MM.1S (cell line): ENCODE measurements around the gene ALDH16A1.
"Not testable (repeated sequence)": the region's sequence is repeated elsewhere in the genome, so short reads cannot be mapped to it uniquely, and the experiment has no call there.

Source experiments
- DNase-seq: peaks from one replicate; pipeline ENCODE4 v3.0.0-alpha.2; 2015
- H2AFZ ChIP-seq: fragments of 300-600 bp; sonication (generic); 2 replicates; pipeline ENCODE4 v1.6.0; 2016; ENCODE audit warnings: antibody characterized with exemption, low read length
- H3F3A ChIP-seq: fragments of 300-600 bp; sonication (generic); 2 replicates; pipeline ENCODE4 v1.6.1; 2016; ENCODE audit warnings: mild to moderate bottlenecking, antibody characterized with exemption, low read length, moderate library complexity, mixed read lengths; ENCODE audit not compliant: insufficient read depth
- H3K27ac ChIP-seq: fragments of 300-600 bp; sonication (generic); 2 replicates; pipeline ENCODE4 v1.5.1; 2016; ENCODE audit warnings: mild to moderate bottlenecking, low read length
- H3K27me3 ChIP-seq: fragments of 300-600 bp; sonication (generic); replicated peaks from 2 replicates; pipeline ENCODE4 v1.6.0; 2016; ENCODE audit warnings: low read length; ENCODE audit not compliant: insufficient read depth
- H3K36me3 ChIP-seq: fragments of 300-600 bp; sonication (generic); replicated peaks from 2 replicates; pipeline ENCODE4 v1.6.1; 2016; ENCODE audit warnings: mild to moderate bottlenecking, low read length, mixed read lengths; ENCODE audit not compliant: insufficient read depth
- H3K4me1 ChIP-seq: fragments of 300-600 bp; sonication (generic); 2 replicates; pipeline ENCODE4 v1.6.1; 2016; ENCODE audit warnings: low read length, mixed read lengths
- H3K4me2 ChIP-seq: fragments of 300-600 bp; sonication (generic); 2 replicates; pipeline ENCODE4 v1.6.0; 2016; ENCODE audit warnings: low read depth, low read length
- H3K4me3 ChIP-seq: fragments of 300-600 bp; sonication (generic); 2 replicates; pipeline ENCODE4 v1.5.1; 2016; ENCODE audit warnings: low read length, mixed read lengths
- H3K79me2 ChIP-seq: fragments of 300-600 bp; sonication (generic); 2 replicates; pipeline ENCODE4 v1.6.1; 2016; ENCODE audit warnings: mixed run types, low read length, mixed read lengths
- H3K9ac ChIP-seq: fragments of 300-600 bp; sonication (generic); 2 replicates; pipeline ENCODE4 v1.6.1; 2016; ENCODE audit warnings: low read length, mixed read lengths
- H3K9me2 ChIP-seq: fragments of 300-600 bp; sonication (generic); replicated peaks from 2 replicates; pipeline ENCODE4 v1.6.1; 2016; ENCODE audit warnings: mild to moderate bottlenecking, low read length, mixed read lengths; ENCODE audit not compliant: insufficient read depth
- H3K9me3 ChIP-seq: fragments of 300-600 bp; sonication (generic); replicated peaks from 2 replicates; pipeline ENCODE4 v1.6.1; 2016; ENCODE audit warnings: mild to moderate bottlenecking, low read length, mixed read lengths; ENCODE audit not compliant: insufficient read depth
- H4K20me1 ChIP-seq: fragments of 300-600 bp; sonication (generic); 2 replicates; pipeline ENCODE4 v1.6.1; 2016; ENCODE audit warnings: mild to moderate bottlenecking, low read length, moderate library complexity, mixed read lengths; ENCODE audit not compliant: insufficient read depth
- EZH2 ChIP-seq: fragments of 300-600 bp; sonication (generic); optimal IDR thresholded peaks from 2 replicates; pipeline ENCODE3; 2017; ENCODE audit warnings: low read depth, mild to moderate bottlenecking, antibody characterized with exemption, low read length, mixed read lengths
- EZH2phosphoT487 ChIP-seq: fragments of 300-600 bp; sonication (generic); IDR thresholded peaks from 2 replicates; pipeline ENCODE4 v1.6.1; 2018; ENCODE audit warnings: antibody characterized with exemption, low read length
- TF ChIP-seq, protein P1 (sequence below): fragments of 300-600 bp; sonication (generic); IDR thresholded peaks from 2 replicates; pipeline ENCODE4 v1.5.1; 2016; ENCODE audit warnings: antibody characterized with exemption, low read length, mixed read lengths

The ALDH16A1 gene

DNA sequence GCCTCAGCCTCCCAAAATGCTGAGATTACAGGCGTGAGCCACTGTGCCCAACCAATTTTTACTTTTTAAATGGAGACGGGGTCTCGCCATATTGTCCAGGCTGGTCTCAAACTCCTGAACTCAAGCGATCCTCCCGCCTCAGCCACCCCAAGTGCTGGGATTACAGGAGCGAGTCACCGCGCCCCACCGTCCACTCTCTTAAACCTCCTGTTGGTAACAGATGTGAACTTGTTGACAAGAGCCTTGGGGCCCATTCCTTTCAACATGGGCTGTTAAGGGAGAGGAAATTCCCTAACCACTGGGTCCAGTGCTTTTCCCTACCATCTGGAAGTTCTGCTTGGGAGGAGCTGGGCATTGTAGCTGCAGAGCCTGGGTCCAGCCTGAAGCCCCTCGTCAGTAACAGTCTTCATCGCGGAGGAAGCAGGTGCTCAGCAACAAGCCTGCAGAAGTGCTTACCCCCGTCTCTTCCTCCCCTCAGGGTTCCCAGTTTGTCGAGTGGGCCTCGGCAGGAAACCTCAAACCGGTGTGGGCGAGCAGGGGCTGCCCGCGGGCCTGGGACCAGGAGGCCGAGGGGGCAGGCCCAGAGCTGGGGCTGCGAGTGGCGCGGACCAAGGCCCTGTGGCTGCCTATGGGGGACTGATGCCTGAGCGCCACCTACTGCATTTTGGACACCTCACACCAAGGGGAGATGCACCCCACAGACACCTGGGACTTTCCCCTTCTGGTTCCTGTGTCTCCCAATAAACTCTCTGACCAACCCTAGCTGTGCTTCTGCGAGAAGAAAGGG, 17.0 kb downstream of the ALDH16A1 start:
- no peaks in the 10 kb centered on the region for H3K9me2 ChIP-seq
- H3K27me3 ChIP-seq: no peaks in the 10 kb centered on the region
- no peak overlapping the region for H3K9ac ChIP-seq
- DNase-seq: peak; percentile 43
- no peak overlapping the region for H2AFZ ChIP-seq
- no peak overlapping the region for H3K4me3 ChIP-seq
- H3K4me2 ChIP-seq: no peak overlapping the region
- TF ChIP-seq, protein P1, sequence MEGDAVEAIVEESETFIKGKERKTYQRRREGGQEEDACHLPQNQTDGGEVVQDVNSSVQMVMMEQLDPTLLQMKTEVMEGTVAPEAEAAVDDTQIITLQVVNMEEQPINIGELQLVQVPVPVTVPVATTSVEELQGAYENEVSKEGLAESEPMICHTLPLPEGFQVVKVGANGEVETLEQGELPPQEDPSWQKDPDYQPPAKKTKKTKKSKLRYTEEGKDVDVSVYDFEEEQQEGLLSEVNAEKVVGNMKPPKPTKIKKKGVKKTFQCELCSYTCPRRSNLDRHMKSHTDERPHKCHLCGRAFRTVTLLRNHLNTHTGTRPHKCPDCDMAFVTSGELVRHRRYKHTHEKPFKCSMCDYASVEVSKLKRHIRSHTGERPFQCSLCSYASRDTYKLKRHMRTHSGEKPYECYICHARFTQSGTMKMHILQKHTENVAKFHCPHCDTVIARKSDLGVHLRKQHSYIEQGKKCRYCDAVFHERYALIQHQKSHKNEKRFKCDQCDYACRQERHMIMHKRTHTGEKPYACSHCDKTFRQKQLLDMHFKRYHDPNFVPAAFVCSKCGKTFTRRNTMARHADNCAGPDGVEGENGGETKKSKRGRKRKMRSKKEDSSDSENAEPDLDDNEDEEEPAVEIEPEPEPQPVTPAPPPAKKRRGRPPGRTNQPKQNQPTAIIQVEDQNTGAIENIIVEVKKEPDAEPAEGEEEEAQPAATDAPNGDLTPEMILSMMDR: peak; percentile 35
- no peak for TF ChIP-seq EZH2phosphoT487
- no peaks in the 10 kb centered on the region for H4K20me1 ChIP-seq
- no peaks in the 10 kb centered on the region for H3K9me3 ChIP-seq
- H3F3A ChIP-seq: 0 out of 2 replicates have a peak, but pooled peaks cover 5% of the 10 kb centered on the region
- H3K27ac ChIP-seq: peak overlapping the region; percentile 21; the same call in 1 of the 2 replicates
- H3K4me1 ChIP-seq: peaks cover 15% of the 10 kb centered on the region
- peaks cover 4% of the 10 kb centered on the region for H3K79me2 ChIP-seq
- H3K36me3 ChIP-seq: no peaks in the 10 kb centered on the region

DNA sequence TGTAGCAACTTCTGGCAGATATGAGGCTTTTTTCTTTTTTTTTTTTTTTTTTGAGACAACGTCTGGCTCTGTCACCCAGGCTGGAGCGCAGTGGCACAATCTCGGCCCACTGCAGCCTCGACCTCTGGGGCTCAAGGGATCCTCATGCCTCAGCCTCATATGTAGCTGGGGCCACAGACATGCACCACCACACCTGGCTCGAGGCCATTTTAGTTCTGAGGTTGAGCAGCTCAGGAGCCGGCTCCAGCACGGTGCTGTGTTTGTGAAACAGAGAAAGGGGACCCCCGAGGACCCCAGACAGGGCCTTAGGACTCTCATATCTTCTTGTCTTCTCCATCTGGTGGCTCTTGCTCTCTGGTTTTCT, 17.6 kb downstream of the ALDH16A1 start:
- Histone ChIP-seq H2AFZ (no peak overlapping the region), H3K9ac (no peak overlapping the region), H4K20me1 (no peaks in the 10 kb centered on the region), H3K79me2 (peaks cover 4% of the 10 kb centered on the region), H3K27me3 (no peaks in the 10 kb centered on the region), H3K36me3 (no peaks in the 10 kb centered on the region), H3K9me2 (no peaks in the 10 kb centered on the region), H3K4me3 (no peak overlapping the region), H3K4me1 (peaks cover 15% of the 10 kb centered on the region), H3K27ac (no peak overlapping the region), H3K9me3 (no peaks in the 10 kb centered on the region), H3F3A (0 out of 2 replicates have a peak, but pooled peaks cover 5% of the 10 kb centered on the region), H3K4me2 (no peak overlapping the region)
- TF ChIP-seq EZH2 (no peak), EZH2phosphoT487 (no peak)
- TF ChIP-seq, protein P1: no peak
- DNase-seq: no peak

DNA sequence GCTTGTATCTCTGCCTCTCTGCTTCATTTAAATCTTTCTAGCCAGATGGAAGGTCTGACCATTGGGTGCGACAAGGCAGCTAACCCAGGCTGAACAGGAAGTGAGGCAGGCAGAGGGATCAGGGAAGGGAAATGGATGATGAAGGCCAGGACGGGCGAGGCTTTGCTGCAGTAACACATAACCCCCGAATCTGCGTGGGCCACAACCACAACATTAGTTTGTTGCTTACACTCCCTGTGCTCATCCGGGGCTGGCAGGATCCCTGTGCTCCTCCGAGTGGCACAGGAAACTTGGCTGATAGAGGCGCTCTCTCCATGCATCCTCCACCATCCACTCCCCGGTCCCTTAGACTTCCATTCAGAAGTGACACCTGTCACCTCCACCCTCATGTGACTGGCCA, 19.9 kb downstream of the ALDH16A1 start:
- no peak for DNase-seq
- H3K9me2 ChIP-seq: no peaks in the 10 kb centered on the region
- TF ChIP-seq, protein P1: no peak
- no peak for TF ChIP-seq EZH2phosphoT487
- TF ChIP-seq EZH2: no peak

DNA sequence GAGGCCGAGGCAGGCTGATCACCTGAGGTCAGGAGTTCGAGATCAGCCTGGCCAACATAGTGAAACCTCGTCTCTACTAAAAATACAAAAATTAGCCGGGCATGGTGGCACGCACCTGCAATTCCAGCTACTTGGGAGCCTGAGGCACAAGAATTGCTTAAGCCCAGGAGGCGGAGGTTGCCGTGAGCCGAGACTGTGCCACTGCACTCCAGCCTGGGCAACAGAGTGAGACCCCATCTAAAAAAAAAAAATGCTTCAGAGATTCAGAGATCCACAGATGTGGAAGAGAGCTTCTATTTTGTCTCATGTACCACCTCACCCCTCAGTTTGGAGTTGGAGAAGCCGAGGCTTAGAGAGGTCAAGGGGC, 20.5 kb downstream of the ALDH16A1 start:
- H3F3A ChIP-seq, DNase-seq, H4K20me1 ChIP-seq, H3K9me2 ChIP-seq, H3K9me3 ChIP-seq, H3K36me3 ChIP-seq, H3K27me3 ChIP-seq, H3K79me2 ChIP-seq: not testable (repeated sequence)
- H3K9ac ChIP-seq: peak overlapping the region; percentile 85
- peak overlapping the region; percentile 95 for H2AFZ ChIP-seq
- H3K4me2 ChIP-seq: peak overlapping the region; percentile 96
- H3K4me3 ChIP-seq: peak overlapping the region; percentile 82
- H3K27ac ChIP-seq: peak overlapping the region; percentile 51; the same call in 1 of the 2 replicates
- H3K4me1 ChIP-seq: peaks cover 12% of the 10 kb centered on the region

More for the DNA sequence above, 19.9 kb downstream of the ALDH16A1 start:
- Histone ChIP-seq H3K4me3 (no peak overlapping the region), H3K27ac (no peak overlapping the region), H3K36me3 (no peaks in the 10 kb centered on the region), H3K9me3 (no peaks in the 10 kb centered on the region), H3F3A (0 out of 2 replicates have a peak, but pooled peaks cover 5% of the 10 kb centered on the region), H3K4me2 (no peak overlapping the region), H3K79me2 (peaks cover 4% of the 10 kb centered on the region), H3K9ac (no peak overlapping the region), H3K4me1 (peaks cover 15% of the 10 kb centered on the region), H4K20me1 (no peaks in the 10 kb centered on the region), H2AFZ (no peak overlapping the region), H3K27me3 (no peaks in the 10 kb centered on the region)
